GM12892 (cell line): ENCODE results near the gene LMBR1.
"Not testable (repeated sequence)": the region's sequence is repeated elsewhere in the genome, so short reads cannot be mapped to it uniquely, and the experiment has no call there.

Experiments used
- DNase-seq: peaks from one replicate; pipeline ENCODE4 v3.0.0; 2011; ENCODE audit not compliant: insufficient read length
- FAIRE-seq: peaks from 2 replicates; lab custom pipeline; 2011; peaks lifted over from hg19 to GRCh38; lab: Jason Lieb, UNC
- POLR2A ChIP-seq: IDR thresholded peaks from 2 replicates; pipeline ENCODE4 v1.6.1; 2011; ENCODE audit warnings: low read depth, low read length, control low read depth
- POLR2AphosphoS5 ChIP-seq: IDR thresholded peaks from 2 replicates; pipeline ENCODE4 v1.6.1; 2011; ENCODE audit warnings: low read depth, low read length, control low read depth
- TAF1 ChIP-seq: IDR thresholded peaks from 2 replicates; pipeline ENCODE4 v1.6.1; 2011; ENCODE audit warnings: low read depth, mild to moderate bottlenecking, control low read depth, low read length, borderline replicate concordance

LMBR1 gene

DNA sequence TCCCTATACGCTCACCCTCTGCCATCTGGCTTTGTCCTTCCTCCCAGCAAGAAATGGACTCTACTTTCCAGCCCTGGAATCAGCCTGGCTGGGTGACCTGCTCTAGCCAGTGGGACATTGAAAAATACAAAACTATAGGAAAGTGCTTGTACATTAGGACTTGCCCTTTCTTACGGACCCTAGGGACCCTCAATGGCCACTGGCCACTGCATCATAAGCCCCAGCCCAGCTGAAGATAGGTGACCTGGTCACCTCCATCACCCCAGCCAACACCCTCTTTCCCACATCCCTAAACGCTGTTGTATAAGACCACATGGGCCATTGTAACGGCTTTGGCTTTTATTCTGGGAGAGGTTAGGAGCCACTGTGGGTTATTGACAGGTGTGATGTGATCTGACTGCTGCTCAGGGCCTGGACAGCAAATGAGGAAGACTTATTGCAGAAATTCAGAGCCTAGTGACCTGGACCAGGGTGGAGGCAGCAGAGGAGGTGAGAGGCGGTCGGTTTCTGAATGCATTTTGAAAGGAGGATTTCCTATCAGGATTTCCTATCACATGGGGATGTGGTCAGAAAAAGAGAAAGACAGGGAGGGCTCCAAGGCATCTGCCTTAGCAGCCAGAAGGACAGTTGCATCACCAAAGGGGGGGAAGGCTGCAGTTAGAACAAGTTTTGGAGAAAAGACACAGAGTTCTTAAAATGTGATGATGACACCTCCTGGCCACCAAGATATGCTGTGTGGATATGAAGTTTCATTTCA lies 2.2 kb upstream of the LMBR1 start:
- TF ChIP-seq POLR2AphosphoS5 (no peak), TAF1 (no peak), POLR2A (no peak)
- FAIRE-seq (peak; percentile 38), DNase-seq (no peak)

DNA sequence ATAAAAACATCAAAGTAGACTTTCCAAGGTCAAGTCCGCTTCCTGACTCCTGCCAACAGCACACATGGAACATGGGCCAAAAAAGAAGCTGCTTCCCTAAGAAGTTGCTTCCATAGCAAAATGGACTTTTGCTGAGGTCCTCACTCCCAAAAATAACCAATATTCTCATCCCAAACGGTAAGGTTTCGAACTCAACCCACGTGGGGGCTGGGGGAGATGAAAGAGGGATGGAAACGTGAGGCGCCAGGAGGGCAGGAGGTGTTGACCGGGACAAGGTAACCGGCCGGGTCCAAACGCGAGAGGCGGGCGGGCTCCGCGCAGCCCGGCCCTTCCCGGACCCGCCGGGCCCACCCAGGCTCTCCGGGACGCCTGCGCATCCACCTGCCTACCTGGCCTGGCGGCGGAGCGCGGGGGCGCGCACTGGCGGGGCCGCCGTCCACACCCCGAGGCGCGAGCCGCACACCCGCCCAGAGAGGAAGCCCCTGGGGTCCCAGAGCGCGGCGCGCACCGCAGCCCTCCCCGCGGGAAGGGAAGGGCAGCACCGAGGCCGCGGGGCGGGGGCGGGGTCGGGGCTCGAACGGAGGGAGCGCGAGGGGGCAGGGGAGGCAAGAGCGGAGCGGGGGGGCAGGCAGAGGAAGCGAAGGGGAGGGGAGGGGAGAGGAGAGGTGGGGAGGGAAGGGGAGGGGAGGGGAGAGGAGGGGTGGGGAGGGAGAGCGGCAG lies 742 bp downstream of the LMBR1 start:
- FAIRE-seq (peak; percentile 70), DNase-seq (peak; percentile 41)
- no peak for TF ChIP-seq TAF1
- TF ChIP-seq POLR2AphosphoS5: no peak
- TF ChIP-seq POLR2A: no peak

DNA sequence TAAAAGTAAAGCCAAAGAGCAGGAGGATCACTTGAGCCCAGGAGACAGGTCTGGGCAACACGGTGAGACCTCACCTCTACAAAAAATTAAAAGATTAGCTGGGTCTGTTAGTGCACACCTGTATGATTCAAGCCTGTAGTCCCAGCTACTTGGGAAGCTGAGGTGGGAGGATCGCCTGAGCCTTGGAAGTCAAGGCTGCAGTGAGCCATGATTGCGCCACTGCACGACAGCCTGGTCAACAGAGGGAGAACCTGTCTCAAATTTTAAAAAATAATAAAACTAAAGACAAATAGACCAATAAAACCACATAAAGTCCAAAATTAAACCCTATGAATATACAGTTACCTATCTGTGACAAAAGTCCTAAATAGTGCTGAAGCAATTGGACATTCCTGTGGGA lies 3.2 kb downstream of the LMBR1 start:
- DNase-seq (no peak), FAIRE-seq (no peak)
- TF ChIP-seq POLR2AphosphoS5 (no peak), POLR2A (no peak), TAF1 (no peak)

- no peak for FAIRE-seq
- TF ChIP-seq TAF1: no peak
- TF ChIP-seq POLR2AphosphoS5: no peak
- no peak for TF ChIP-seq POLR2A
- DNase-seq: no peak
Measured at GRCh38 chr7:156889089-156889488, 3.9 kb downstream of the LMBR1 start.

DNA sequence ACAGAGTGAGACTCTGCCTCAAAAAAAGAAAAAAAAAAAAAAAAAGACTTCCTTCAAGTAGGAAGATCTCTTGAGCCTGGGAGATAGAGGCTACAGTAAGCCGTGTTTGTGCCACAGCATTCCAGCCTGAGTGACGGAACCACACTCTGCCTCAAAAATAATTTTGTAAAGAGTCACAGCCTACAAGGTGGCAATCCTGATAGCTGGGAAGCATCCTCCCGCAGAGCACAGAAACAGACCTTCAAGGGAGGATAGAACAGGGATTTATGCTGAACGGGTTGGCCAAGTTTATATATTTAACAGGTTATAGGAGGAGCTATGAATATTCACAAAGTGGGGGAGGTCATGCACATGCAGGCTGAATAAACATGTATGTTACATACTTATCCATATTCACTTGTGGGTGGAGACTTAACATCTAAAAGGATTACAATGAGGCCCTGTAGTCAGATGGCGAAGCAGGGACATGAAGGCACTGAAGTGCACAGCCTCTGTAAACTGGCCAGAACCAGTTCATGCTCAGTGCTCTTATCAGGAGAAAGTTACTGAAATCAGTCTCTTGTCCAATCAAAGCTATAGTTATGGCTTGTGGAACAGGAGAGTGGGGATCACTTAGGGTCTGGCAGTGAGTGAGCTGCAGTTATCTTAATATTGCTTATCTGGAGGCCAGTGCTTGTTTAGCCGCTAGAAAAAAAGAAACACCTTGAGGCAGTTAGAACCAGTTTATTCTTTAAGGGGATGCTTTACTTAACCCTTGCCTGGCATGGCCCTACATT lies 6.8 kb downstream of the LMBR1 start:
- DNase-seq (no peak), FAIRE-seq (no peak)
- no peak for TF ChIP-seq POLR2AphosphoS5
- no peak for TF ChIP-seq POLR2A
- no peak for TF ChIP-seq TAF1

DNA sequence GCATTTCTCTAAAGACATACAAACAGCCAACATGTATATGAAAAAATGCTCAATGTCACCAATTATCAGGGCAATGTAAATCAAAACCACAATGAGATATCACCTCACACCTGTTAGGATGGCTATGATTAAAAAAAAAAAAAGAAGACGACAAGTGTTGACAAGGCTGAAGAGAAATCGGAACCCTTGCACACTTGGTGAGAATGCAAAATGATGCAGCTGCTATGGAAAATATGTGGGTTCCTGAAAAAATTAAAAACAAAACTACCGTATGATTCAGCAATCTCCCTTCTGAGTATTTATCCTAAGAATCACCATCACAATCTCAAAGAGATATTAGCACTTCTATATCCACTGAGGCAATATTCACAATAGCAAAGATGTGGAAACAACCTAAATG lies 11.3 kb downstream of the LMBR1 start:
- no peak for DNase-seq
- FAIRE-seq: no peak
- TF ChIP-seq POLR2AphosphoS5 (no peak), TAF1 (no peak), POLR2A (no peak)

- no peak for FAIRE-seq
- TF ChIP-seq POLR2A: no peak
- TF ChIP-seq POLR2AphosphoS5: no peak
- no peak for TF ChIP-seq TAF1
- no peak for DNase-seq
Measured at GRCh38 chr7:156875766-156876165, 17.2 kb downstream of the LMBR1 start.

- not testable (repeated sequence) for DNase-seq, FAIRE-seq
Measured at GRCh38 chr7:156868363-156868762, 24.6 kb downstream of the LMBR1 start.

GRCh38 chr7:156865493-156865892 lies 27.5 kb downstream of the LMBR1 start:
- TF ChIP-seq POLR2A (no peak), POLR2AphosphoS5 (no peak), TAF1 (no peak)
- no peak for FAIRE-seq
- DNase-seq: no peak

DNA sequence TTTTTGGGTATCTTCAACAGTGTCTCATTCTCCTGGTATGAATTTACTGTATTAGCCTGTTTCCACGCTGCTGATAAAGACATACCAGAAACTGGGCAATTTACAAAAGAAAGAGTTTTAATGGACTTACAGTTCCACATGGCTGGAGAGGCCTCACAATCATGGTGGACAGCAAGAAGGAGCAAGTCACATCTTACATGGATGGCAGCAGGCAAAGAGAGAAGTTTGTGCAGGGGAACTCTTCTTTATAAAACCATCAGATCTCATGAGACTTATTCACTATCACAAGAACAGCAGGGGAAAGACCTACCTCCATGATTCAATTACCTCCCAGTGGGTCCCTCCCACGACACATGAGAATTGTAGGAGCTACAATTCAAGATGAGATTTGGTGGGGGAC lies 31.0 kb downstream of the LMBR1 start:
- FAIRE-seq, DNase-seq: not testable (repeated sequence)

DNA sequence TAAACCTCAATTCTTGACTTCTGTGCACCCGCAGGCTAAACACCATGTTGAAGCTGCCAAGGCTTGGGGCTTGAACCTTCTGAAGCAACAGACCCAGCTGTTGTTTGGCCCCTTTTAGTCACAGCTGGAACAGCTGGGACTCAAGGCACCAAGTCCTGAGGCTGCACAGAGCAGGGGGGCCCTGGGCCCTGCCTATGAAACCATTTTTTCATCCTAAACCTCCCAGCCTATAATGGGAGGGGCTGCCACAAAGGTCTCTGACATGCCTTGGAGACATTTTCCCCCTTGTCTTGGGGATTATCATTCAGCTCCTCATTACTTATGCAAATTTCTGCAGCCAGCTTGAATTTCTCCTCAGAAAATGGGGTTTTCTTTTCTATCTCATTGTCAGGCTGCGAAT lies 31.8 kb downstream of the LMBR1 start:
- DNase-seq: no peak
- TF ChIP-seq POLR2A (no peak), POLR2AphosphoS5 (no peak), TAF1 (no peak)
- no peak for FAIRE-seq

- not testable (repeated sequence) for DNase-seq, FAIRE-seq
Measured at GRCh38 chr7:156860099-156860498, 32.9 kb downstream of the LMBR1 start.
